Esophagus muscularis mucosa (tissue), 4 donors: ENCODE measurements around the gene NELFCD. TPM values are rescaled to one million over a fixed set of nuclear protein-coding genes. Genes with fewer than 3 reads are reported as not detected.
A peak's percentile ranks its signal among the peaks of the same experiment; 100 is the strongest.

ENCODE experiments used
- DNase-seq: peaks from one replicate; pipeline ENCODE4 v3.0.0-alpha.2; 2017; ENCODE audit errors: extremely low spot score
- H3K27ac ChIP-seq, 4 donors: fragments of 200-600 bp; sonication (generic); replicated peaks in 1 of 4; 1 replicate in 3 of 4; 2 replicates in 1 of 4; pipeline ENCODE4 v1.5.1; 2016 to 2019; ENCODE audit warnings: mild to moderate bottlenecking in 1 of 4
- H3K27me3 ChIP-seq, 4 donors: fragments of 200-600 bp; sonication (generic); one replicate each; pipeline versions ENCODE4 v1.5.1 to v1.6.0; 2016 to 2019
- H3K36me3 ChIP-seq, 4 donors: fragments of 200-600 bp; sonication (generic); one replicate each; pipeline ENCODE4 v1.5.1; 2016 to 2019
- H3K4me1 ChIP-seq, 4 donors: fragments of 200-600 bp; sonication (generic); one replicate each; pipeline ENCODE4 v1.5.1; 2016 to 2019
- H3K4me3 ChIP-seq, 4 donors: fragments of 200-600 bp; sonication (generic); 1 replicate in 2 of 4; 2 replicates in 2 of 4; pipeline ENCODE4 v1.5.1; 2016 to 2019; ENCODE audit warnings: mild to moderate bottlenecking in 4 of 4, moderate library complexity in 1 of 4
- H3K9me3 ChIP-seq, 4 donors: fragments of 200-600 bp; sonication (generic); 1 replicate in 3 of 4; 2 replicates in 1 of 4; pipeline ENCODE4 v1.5.1; 2016 to 2019
- CTCF ChIP-seq, 3 experiments: fragments of 200-600 bp in 2 of 3; fragments of 450-650 bp in 1 of 3; sonication (generic) in 2 of 3; IDR thresholded peaks; one replicate each; pipeline ENCODE4 v1.5.1; 2017 to 2019; ENCODE audit warnings: antibody characterized with exemption in 3 of 3, mild to moderate bottlenecking in 2 of 3, moderate library complexity in 1 of 3
- EP300 ChIP-seq: sonication (generic); formaldehyde crosslinking; IDR thresholded peaks from one replicate; pipeline ENCODE4 v1.6.1; 2017; ENCODE audit warnings: antibody characterized with exemption
- POLR2A ChIP-seq: fragments of 450-650 bp; IDR thresholded peaks from one replicate; pipeline ENCODE4 v1.6.1; 2017; ENCODE audit warnings: antibody characterized with exemption, moderate library complexity, mild to moderate bottlenecking, low read depth
- POLR2AphosphoS5 ChIP-seq, 2 donors: sonication (generic); formaldehyde crosslinking; IDR thresholded peaks; one replicate each; pipeline ENCODE4 v1.6.1; 2017; ENCODE audit warnings: antibody characterized with exemption in 2 of 2
- WGBS: methylation state at CpG from one replicate; pipeline ENCODE4 v1.1.5; 2018; 5-methylcytosine and 5-hydroxymethylcytosine counted together
- intact Hi-C: fragments of 100-400 bp; cut with DNase I; formaldehyde crosslinking; loops from one replicate; pipeline ENCODE4 v1.15.1; 2023
- total RNA-seq, 4 donors: library from RNA; depleted of rRNA; stranded (reverse); fragments of >200 nt; gene quantifications; one replicate each; pipeline versions ENCODE4 v1.1.0 to v1.2.1, GENCODE V29; 2016

NELFCD gene
- total RNA-seq, 4 donors from 2014 or later = 30.5 to 41.5 (median 34.9) TPM

DNA sequence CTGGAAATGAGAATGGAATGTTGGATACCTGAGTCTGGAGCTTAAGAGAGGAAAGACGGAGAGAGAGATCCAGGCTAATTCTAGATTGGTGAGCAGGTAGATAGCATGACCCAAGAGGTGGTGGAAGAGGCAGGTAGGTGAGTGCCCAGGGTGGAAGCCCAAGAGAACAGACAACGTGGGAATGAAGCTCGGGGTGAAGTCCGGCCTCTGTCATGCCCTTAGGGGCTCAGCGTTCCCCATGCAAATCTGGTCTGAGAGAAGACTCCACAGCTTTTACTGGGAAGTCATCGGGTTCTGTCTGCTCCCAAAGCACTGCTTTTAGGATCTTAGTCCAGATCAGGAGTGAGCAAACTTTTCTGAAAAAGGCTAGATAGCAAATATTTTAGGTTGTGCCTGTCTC, 3.6 kb downstream of the NELFCD start:
- peaks cover 33 to 49% (median 47%) of the 10 kb centered on the region in 4 donors for H3K4me1 ChIP-seq
- DNase-seq = no peak
- WGBS = 84% methylated on average over 6 of the region's 6 CpGs
- intact Hi-C loops = loop anchor here (5.0 kb wide), 3 partner anchors 48 to 112 kb away; partner anchors contain the start of gene ATP5F1E
- TF ChIP-seq POLR2AphosphoS5 (IDR thresholded peaks at IDR 0.05) = no peak
- no peak for TF ChIP-seq POLR2A
- TF ChIP-seq EP300 = no peak
- no peak for TF ChIP-seq CTCF (IDR thresholded peaks at IDR 0.05)
- no peaks in the 10 kb centered on the region for H3K27me3 ChIP-seq
- peaks cover 33 to 42% (median 37%) of the 10 kb centered on the region in 4 donors for H3K36me3 ChIP-seq
- no peaks in the 10 kb centered on the region for H3K9me3 ChIP-seq
- peak overlapping the region in 1 of 4 donors; percentile 39 for H3K27ac ChIP-seq
- no peak overlapping the region for H3K4me3 ChIP-seq

DNA sequence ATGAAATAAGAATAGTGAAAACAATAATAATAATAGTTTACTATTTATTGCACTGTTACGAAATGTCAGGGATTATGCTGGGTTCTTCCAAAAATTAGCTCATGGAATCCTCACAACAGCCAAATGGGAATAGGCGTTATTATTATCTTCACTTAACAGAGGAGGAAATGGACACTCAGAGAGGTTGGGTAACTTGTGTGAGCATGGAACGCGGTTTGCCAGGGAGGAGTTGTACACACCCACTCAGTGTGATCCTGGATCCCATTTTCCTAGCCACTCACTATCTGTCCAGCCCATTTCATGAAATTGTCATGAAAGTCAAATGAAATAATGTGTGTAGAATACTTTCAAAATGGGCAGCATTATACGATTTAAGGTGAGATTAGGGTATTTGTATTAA, 4.6 kb downstream of the NELFCD start:
- no peak overlapping the region for H3K4me3 ChIP-seq
- H3K36me3 ChIP-seq = peaks cover 37 to 51% (median 46%) of the 10 kb centered on the region in 4 donors
- peaks cover 33 to 45% (median 43%) of the 10 kb centered on the region in 4 donors for H3K4me1 ChIP-seq
- WGBS = 79% methylated on average over 5 of the region's 5 CpGs
- H3K27me3 ChIP-seq = no peaks in the 10 kb centered on the region
- DNase-seq = no peak
- intact Hi-C loops = no loop called here
- no peaks in the 10 kb centered on the region for H3K9me3 ChIP-seq
- TF ChIP-seq EP300 (no peak), POLR2AphosphoS5 (IDR thresholded peaks at IDR 0.05) (no peak), POLR2A (no peak), CTCF (IDR thresholded peaks at IDR 0.05) (no peak)
- H3K27ac ChIP-seq = no peak overlapping the region

GRCh38 chr20:58986286-58986967, 5.4 kb downstream of the NELFCD start:
- Histone ChIP-seq H3K27ac (no peak overlapping the region), H3K4me1 (peaks cover 33 to 45% (median 42%) of the 10 kb centered on the region in 4 donors), H3K4me3 (no peak overlapping the region), H3K27me3 (no peaks in the 10 kb centered on the region), H3K9me3 (no peaks in the 10 kb centered on the region), H3K36me3 (peaks cover 45 to 59% (median 54%) of the 10 kb centered on the region in 4 donors)
- TF ChIP-seq POLR2A (no peak), POLR2AphosphoS5 (IDR thresholded peaks at IDR 0.05) (no peak), CTCF (IDR thresholded peaks at IDR 0.05) (no peak), EP300 (no peak)
- intact Hi-C loops = no loop called here
- DNase-seq = no peak
- WGBS = 78% methylated on average over 9 of the region's 9 CpGs

DNA sequence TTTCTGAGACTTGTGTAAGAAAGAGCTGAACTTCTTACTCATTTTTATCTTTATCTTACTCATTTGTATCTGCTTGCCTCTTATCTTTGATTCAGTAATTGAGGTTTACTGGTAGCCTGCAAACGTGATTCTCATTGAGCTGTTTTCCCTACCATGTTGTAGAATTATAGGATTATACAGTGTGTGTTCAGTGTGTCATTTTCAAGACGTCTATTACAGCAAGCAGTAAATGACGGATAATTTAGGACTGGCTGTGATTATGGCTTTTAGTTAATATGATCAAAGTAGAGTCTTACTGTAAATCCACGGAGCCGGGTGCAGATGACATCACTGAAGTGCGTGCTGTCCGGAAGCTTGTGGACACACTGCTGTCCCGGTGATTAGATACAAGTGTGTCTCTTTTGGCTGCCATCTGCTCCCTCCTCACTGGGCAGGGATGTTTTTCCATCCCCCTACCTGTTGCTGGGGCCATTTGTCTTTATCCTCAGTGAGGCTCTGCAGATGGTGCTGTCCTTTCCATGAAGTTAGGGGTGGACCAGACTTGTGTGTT, 6.0 kb downstream of the NELFCD start:
- intact Hi-C loops = no loop called here
- WGBS = 77% methylated on average over 8 of the region's 8 CpGs
- H3K4me3 ChIP-seq = no peak overlapping the region
- no peak for DNase-seq
- no peaks in the 10 kb centered on the region for H3K27me3 ChIP-seq
- no peak overlapping the region for H3K27ac ChIP-seq
- TF ChIP-seq POLR2A (no peak), CTCF (IDR thresholded peaks at IDR 0.05) (no peak), EP300 (no peak)
- H3K36me3 ChIP-seq = peaks cover 51 to 65% (median 60%) of the 10 kb centered on the region in 4 donors
- peaks cover 30 to 41% (median 37%) of the 10 kb centered on the region in 4 donors for H3K4me1 ChIP-seq
- H3K9me3 ChIP-seq = no peaks in the 10 kb centered on the region
